ENCODE results near the gene COL5A3.
"Not testable (repeated sequence)": the region's sequence is repeated elsewhere in the genome, so short reads cannot be mapped to it uniquely, and the experiment has no call there.

The COL5A3 gene

GRCh38 chr19:9937001-9937411 is 73.3 kb downstream of the COL5A3 start:
- DNase-seq (ENCODE audit: low read depth, low spot score) = no peak

- no peak for DNase-seq (ENCODE audit: low read depth, low spot score)
These were observed 73.8 kb downstream of the COL5A3 start, which contains the start of gene OLFM2 for GRCh38 chr19:9936326-9937000. OLFM2 (minus strand) TSS chr19:9936515; CDS start chr19:9936366, 149 bp downstream.

- no peak for DNase-seq (ENCODE audit: low read depth, low spot score)
These were observed 74.6 kb downstream of the COL5A3 start for GRCh38 chr19:9935506-9936325.

- no peak for DNase-seq (ENCODE audit: low read depth, low spot score)
These were observed 76.0 kb downstream of the COL5A3 start for GRCh38 chr19:9934132-9934950.

GRCh38 chr19:9932835-9933234 is 77.5 kb downstream of the COL5A3 start:
- no peak for DNase-seq (ENCODE audit: low read depth, low spot score)

- no peak for DNase-seq (ENCODE audit: low read depth, low spot score)
These were observed 78.7 kb downstream of the COL5A3 start for GRCh38 chr19:9931629-9932028.

- no peak for DNase-seq (ENCODE audit: low read depth, low spot score)
These were observed 86.9 kb downstream of the COL5A3 start for GRCh38 chr19:9923440-9923839.

GRCh38 chr19:9922782-9923379 is 87.4 kb downstream of the COL5A3 start:
- not testable (repeated sequence) for DNase-seq (ENCODE audit: low read depth, low spot score)

GRCh38 chr19:9917321-9917720 is 93.0 kb downstream of the COL5A3 start:
- no peak for DNase-seq (ENCODE audit: low read depth, low spot score)

- DNase-seq (ENCODE audit: low read depth, low spot score) = no peak
These were observed 93.6 kb downstream of the COL5A3 start for GRCh38 chr19:9916719-9917118.

- DNase-seq (ENCODE audit: low read depth, low spot score) = no peak
These were observed 95.7 kb downstream of the COL5A3 start for GRCh38 chr19:9914315-9915207.

- DNase-seq (ENCODE audit: low read depth, low spot score) = no peak
These were observed 96.3 kb downstream of the COL5A3 start for GRCh38 chr19:9914001-9914314.

GRCh38 chr19:9913237-9914000 is 96.9 kb downstream of the COL5A3 start:
- no peak for DNase-seq (ENCODE audit: low read depth, low spot score)

- DNase-seq (ENCODE audit: low read depth, low spot score) = no peak
These were observed 97.6 kb downstream of the COL5A3 start for GRCh38 chr19:9912551-9913236.

GRCh38 chr19:9911524-9912185 is 98.6 kb downstream of the COL5A3 start:
- no peak for DNase-seq (ENCODE audit: low read depth, low spot score)

- DNase-seq (ENCODE audit: low read depth, low spot score) = no peak
These were observed 99.7 kb downstream of the COL5A3 start for GRCh38 chr19:9910625-9911024.
